Brain microvascular endothelial cell (primary cell): ENCODE measurements around the gene GRAMD1A.

Source experiments
- DNase-seq: peaks from one replicate; pipeline ENCODE4 v3.0.0-alpha.2; 2020
- H3K27ac ChIP-seq: fragments of 250-450 bp; sonication (Bioruptor Pico); 2 replicates; pipeline ENCODE4 v1.5.1; 2020; ENCODE audit warnings: mild to moderate bottlenecking, moderate library complexity
- H3K27me3 ChIP-seq: fragments of 250-450 bp; sonication (Bioruptor Pico); replicated peaks from 2 replicates; pipeline ENCODE4 v1.5.1; 2020; ENCODE audit warnings: mild to moderate bottlenecking
- H3K36me3 ChIP-seq: fragments of 250-450 bp; sonication (Bioruptor Pico); replicated peaks from 2 replicates; pipeline ENCODE4 v1.5.1; 2020; ENCODE audit warnings: mild to moderate bottlenecking
- H3K4me3 ChIP-seq: 2 replicates; pipeline ENCODE4 v1.5.1; 2011; ENCODE audit warnings: low read depth, mild to moderate bottlenecking, control low read depth, low read length, moderate library complexity
- in situ Hi-C: cut with HindIII; loops from 2 replicates; pipeline ENCODE4 v1.10.0; 2017; ENCODE audit warnings: low sequenced_read_pairs, low pct_ligation_motif_present
- TF ChIP-seq, protein P1 (sequence below): IDR thresholded peaks from 2 replicates; pipeline ENCODE4 v1.5.1; 2011; ENCODE audit warnings: low read depth, mild to moderate bottlenecking, moderate library complexity, low read length, control low read depth, inconsistent platforms; ENCODE audit errors: missing control alignments

The GRAMD1A gene

DNA sequence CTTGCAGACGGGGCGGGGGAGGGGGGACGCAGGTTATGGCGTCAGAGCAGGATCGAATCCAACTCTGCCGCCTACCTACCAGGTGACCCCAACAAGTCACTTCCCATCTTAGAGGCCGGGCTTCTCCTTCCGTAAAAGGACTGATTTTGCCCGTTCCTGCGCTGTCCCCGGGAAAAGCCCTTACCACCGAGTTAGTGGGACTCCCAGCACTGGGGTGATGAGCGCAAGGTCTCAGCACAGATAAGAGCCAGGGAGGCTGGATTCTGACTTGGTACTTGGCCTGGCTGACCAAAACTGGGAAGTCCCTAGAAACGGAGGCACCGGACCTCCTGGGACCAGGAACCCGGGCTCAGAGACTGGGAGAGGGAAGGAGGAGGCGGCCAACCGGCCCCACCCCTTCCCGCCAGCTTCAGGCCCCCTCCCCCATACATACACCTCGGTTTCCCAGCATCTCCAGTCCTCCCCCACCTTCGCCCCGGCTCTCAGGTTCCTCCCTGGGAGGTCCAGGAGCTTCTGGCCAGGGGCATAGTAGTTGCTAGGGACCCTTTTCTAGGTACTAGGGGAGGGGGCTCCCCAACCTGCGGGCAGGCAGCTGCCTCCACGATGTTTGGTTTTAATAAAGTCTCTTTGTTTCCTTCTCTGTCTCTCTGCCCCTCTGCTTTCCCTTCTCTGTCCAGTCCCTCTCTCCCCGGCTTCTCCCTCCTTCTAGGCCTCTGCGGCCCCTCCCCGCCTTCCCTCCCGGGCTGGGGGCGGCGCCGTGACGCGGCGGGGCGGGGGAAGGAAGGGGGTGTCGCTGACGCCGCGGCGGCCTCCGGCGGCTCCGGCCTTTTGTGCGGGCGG lies at the start of gene GRAMD1A:
Gene GRAMD1A (plus strand): TSS at position 826 of the 840 bp plus-strand sequence. CDS start 156 bp downstream, outside the sequence.
- TF ChIP-seq, protein P1, sequence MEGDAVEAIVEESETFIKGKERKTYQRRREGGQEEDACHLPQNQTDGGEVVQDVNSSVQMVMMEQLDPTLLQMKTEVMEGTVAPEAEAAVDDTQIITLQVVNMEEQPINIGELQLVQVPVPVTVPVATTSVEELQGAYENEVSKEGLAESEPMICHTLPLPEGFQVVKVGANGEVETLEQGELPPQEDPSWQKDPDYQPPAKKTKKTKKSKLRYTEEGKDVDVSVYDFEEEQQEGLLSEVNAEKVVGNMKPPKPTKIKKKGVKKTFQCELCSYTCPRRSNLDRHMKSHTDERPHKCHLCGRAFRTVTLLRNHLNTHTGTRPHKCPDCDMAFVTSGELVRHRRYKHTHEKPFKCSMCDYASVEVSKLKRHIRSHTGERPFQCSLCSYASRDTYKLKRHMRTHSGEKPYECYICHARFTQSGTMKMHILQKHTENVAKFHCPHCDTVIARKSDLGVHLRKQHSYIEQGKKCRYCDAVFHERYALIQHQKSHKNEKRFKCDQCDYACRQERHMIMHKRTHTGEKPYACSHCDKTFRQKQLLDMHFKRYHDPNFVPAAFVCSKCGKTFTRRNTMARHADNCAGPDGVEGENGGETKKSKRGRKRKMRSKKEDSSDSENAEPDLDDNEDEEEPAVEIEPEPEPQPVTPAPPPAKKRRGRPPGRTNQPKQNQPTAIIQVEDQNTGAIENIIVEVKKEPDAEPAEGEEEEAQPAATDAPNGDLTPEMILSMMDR: no peak
- no peaks in the 10 kb centered on the region for H3K36me3 ChIP-seq
- peak within 1 kb of the TSS; percentile 76 for H3K4me3 ChIP-seq
- DNase-seq: peak; percentile 65
- H3K27ac ChIP-seq: peak within 1 kb of the TSS; percentile 88
- in situ Hi-C loops: no loop called here
- no peaks in the 10 kb centered on the region for H3K27me3 ChIP-seq

DNA sequence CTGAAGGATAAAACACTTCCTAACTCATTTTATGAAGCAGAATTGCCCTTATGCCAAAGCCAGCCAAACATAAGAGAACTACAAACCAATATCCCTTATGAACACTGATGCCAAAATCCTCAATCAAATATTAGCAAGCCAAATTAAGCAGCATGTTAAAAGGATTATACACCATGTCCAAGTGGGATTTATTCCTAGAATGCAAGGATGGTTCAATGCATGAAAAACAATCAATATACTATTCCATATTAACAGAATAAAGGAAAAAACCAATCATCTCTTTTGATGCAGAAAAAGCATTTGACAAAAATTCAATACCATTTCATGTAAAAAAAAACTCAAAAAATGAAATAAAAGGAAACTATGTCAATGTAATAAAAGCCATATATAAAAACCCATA lies 47.0 kb upstream of the GRAMD1A start:
- H3K36me3 ChIP-seq: peaks cover 15% of the 10 kb centered on the region
- in situ Hi-C loops: no loop called here
- no peak for DNase-seq

DNA sequence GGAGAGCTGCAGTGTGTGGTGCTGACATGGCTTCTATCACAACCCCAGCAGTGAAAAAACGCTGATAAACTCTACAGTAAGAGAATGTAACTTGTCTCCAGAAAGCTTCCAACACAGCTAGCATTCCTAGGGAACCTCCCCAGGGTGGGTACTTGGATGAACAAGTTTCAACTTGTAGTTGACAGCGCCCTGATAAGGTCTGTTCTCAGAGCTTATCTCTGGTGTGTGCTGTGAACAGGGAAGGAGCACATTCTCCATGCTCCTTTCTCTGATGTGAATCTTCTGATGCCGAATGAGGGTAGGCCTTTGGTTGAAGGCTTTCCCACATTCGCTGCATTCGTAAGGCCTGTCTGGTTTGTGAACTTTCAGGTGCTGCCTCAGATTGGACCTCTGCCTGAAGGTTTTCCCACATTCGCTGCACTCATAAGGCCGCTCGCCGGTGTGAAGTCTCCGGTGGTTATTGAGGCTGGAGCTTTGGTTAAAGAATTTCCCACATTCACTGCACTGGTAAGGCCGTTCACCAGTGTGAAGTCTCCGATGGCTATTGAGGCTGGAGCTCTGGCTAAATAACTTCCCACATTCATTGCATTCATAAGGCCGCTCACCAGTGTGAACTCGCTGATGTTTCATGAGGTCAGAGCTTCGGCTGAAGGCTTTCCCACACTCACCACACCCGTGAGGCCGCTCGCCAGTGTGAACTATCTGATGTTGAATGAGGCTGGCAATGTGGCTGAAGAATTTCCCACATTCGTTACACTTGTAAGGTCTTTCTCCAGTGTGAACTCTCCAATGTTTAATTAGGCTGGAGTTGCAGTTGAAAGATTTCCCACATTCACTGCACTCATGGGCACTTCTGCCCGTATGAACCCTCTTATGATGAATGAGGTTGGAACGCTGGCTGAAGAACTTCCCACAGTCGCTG lies 42.0 kb upstream of the GRAMD1A start:
- DNase-seq: no peak
- no peaks in the 10 kb centered on the region for H3K27me3 ChIP-seq

More for the DNA sequence above, 47.0 kb upstream of the GRAMD1A start:
- H3K27me3 ChIP-seq: no peaks in the 10 kb centered on the region
- TF ChIP-seq, protein P1: no peak
- no peak overlapping the region for H3K4me3 ChIP-seq
- H3K27ac ChIP-seq: no peak overlapping the region

DNA sequence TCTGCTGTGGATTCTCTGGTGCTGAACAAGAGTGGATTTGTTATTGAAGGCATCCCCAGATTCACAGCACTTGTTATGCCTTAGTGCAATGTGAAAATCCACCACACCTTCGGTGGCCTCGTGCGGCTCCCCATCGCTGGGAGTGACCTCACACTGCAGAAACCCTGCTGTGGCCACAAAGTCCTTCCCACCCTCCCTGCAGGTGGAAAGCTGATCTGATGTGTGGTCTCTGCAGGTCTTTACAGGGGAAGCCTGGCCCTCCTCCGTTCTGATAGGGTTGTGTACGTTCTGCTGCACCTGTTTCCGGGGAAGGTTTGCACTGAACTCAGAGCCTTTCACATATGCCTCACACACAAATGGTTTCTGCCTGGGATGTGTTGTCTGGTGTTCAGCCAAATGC lies 41.1 kb upstream of the GRAMD1A start:
- Histone ChIP-seq H3K27me3 (no peaks in the 10 kb centered on the region), H3K27ac (no peak overlapping the region), H3K36me3 (peaks cover 33% of the 10 kb centered on the region), H3K4me3 (no peak overlapping the region)
- in situ Hi-C loops: no loop called here
- TF ChIP-seq, protein P1: no peak
- no peak for DNase-seq

More for the DNA sequence above, 42.0 kb upstream of the GRAMD1A start:
- no peak overlapping the region for H3K27ac ChIP-seq
- H3K36me3 ChIP-seq: peaks cover 33% of the 10 kb centered on the region
- no peak overlapping the region for H3K4me3 ChIP-seq
- TF ChIP-seq, protein P1: no peak
- in situ Hi-C loops: no loop called here

DNA sequence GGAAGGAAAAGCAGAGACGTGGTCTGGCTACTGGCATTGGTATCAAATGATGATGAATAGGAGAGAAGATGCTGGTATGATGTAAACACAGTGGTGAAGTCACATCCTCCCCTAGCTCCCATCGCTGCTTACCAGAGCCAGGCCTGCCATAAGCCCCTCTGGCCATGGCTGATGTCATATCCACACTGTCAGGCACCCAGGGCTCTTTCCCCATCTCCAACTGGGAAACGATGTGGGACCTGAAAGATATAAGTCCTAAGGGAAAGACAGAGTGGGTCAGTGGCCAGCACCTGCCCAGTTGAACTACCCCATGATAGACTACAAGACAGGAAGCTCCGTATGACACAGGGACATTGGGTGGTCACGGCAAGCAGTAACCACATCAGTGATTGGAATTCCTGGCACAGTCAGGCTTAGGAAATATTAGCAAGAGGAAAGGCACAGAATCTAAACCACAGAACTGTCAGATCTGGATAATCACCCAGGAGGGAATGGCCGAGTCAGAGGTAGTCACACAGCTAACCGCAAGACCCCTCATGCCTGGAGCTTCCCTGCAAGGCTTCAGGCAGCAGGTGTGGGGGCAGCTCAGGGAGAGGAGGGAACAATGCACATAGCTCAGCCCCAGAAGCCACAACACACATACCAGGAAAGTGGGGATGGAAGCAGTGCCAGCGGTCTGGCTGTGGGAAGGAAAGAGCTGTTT lies 39.9 kb upstream of the GRAMD1A start:
- DNase-seq: peak; percentile 20
- TF ChIP-seq, protein P1: no peak
- in situ Hi-C loops: no loop called here
- Histone ChIP-seq H3K36me3 (peaks cover 33% of the 10 kb centered on the region), H3K27me3 (no peaks in the 10 kb centered on the region), H3K4me3 (no peak overlapping the region), H3K27ac (no peak overlapping the region)
